ENCODE results near the gene PRRC2B.

PRRC2B gene

DNA sequence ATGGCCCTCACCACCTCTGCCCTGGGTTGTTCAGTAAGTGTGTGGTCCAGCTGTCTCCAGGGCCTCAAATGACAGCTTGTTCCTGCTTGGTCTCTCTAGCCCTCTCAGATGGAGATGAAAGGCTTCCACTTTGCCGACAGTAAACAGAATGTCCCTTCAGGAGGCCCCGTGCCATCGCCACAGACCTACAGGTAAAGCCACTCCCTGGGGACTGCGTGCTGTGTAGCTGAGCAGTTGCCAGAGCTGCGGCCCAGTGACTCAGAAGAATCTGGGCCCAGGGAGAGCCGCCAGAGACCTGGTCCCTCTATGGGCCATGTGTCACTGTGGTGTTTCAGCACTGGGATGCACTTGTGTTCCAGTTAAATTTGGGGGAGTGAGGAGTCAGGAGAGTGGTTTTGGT, 98.2 kb downstream of the PRRC2B start:
- no peak for TF ChIP-seq CTCF (conservative IDR thresholded peaks at IDR 0.05)
- H3K27ac ChIP-seq = no peak overlapping the region

DNA sequence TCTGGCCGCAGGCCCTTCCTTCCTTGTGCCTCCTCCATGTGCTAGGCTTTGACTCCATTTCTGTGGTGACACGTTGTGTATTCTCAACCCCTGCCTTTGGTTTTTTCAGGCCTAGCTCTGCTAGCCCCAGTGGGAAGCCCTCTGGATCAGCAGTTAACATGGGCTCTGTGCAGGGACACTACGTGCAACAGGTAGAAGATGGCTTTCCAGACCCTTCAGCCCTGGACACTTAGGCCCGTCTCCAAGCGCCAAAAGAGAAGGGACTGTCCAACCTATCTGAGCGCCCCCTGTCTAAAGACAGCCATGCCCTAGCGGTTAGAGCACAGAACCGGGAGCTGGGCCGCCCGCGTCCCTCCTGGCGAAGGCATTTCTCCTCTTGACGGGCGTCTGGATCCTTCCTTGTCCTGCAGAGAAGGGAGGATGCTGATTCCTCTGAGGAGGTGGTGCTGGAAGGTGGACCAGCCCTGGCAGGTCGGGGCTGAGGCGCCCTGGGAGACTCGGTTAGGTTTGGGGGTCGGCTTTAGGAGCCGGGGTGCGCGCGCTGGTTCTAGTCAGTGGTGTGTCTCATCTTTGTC, 100.5 kb downstream of the PRRC2B start:
- no peak for TF ChIP-seq CTCF (conservative IDR thresholded peaks at IDR 0.05)

GRCh38 chr9:131495785-131496184, 101.9 kb downstream of the PRRC2B start:
- TF ChIP-seq CTCF (conservative IDR thresholded peaks at IDR 0.05) = no peak
- peak overlapping the region; percentile 5; the same call in 1 of the 2 replicates for H3K27ac ChIP-seq

More for the DNA sequence above, 100.5 kb downstream of the PRRC2B start:
- H3K27ac ChIP-seq = no peak overlapping the region

GRCh38 chr9:131496844-131497405, 103.0 kb downstream of the PRRC2B start:
- no peak for TF ChIP-seq CTCF (conservative IDR thresholded peaks at IDR 0.05)
- H3K27ac ChIP-seq = peak overlapping the region; percentile 5; the same call in 1 of the 2 replicates

DNA sequence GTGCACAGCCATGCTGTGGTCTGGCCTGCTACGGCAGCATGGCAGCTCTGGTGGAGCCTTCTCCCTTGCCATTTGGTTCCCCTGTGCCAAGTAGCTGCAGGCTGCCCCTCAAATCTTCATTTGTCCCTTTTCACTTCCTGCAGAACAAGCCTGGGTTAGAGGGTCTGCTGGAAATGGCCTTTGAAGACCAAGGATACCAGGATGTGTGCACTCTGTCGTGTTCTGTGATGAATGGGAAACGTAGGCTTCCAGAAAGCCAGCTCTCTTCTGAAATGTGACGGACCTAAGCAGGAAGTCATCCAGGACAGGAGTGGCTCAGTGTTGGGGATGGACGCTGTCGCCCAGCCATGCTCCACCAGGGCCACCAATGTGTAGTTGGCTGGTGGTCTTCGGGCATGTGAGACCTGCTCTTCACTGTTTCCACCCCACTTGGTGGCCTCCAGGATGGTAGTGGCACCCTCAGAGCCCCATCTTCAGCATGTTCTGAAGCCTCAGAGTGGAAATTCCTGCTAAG, 105.4 kb downstream of the PRRC2B start:
- TF ChIP-seq CTCF (conservative IDR thresholded peaks at IDR 0.05) = no peak
- H3K27ac ChIP-seq = no peak overlapping the region; the same call in 1 of the 2 replicates

DNA sequence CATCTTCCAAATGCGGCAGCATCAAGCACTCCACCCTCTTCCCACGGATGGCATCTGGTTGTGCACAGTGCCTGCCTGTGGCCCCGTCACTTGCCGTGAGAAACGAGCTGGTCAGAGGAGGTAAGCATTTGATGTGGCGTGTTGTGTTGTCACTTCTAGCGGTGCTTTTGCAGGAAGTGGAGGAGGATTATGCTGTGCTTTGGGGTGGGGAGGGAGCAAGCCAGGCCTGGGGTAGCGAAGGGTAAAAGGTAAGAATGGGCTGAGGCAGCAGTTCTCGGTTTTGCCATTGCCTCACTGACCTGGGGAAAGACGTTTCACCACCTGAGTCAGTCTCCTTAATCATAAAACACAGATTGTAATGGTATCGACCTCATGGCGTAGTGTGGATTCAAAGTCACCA, 106.5 kb downstream of the PRRC2B start:
- TF ChIP-seq CTCF (conservative IDR thresholded peaks at IDR 0.05) = no peak
- peak overlapping the region; percentile 89; the same call in 1 of the 2 replicates for H3K27ac ChIP-seq

- TF ChIP-seq CTCF (conservative IDR thresholded peaks at IDR 0.05) = no peak
- peak overlapping the region; percentile 89; the same call in 1 of the 2 replicates for H3K27ac ChIP-seq
Measured at GRCh38 chr9:131500939-131501541, 107.2 kb downstream of the PRRC2B start.
